Stimulated activated CD4-positive, alpha-beta T cell treated with anti-CD3 and anti-CD28 coated beads, Interleukin-2, amount 100 ng/mL, for 4 hours (primary cell): ENCODE measurements around the gene RUNX2.
"Not testable (repeated sequence)": the region's sequence is repeated elsewhere in the genome, so short reads cannot be mapped to it uniquely, and the experiment has no call there.

Experiments
- DNase-seq: peaks from one replicate; pipeline ENCODE4 v3.0.0-alpha.2; 2020; ENCODE audit warnings: low read depth

The RUNX2 gene

GRCh38 chr6:45650524-45651135 lies 322.5 kb downstream of the RUNX2 start:
- DNase-seq: no peak

- no peak for DNase-seq
Measured at GRCh38 chr6:45651301-45651700, 323.2 kb downstream of the RUNX2 start.

- no peak for DNase-seq
Measured at GRCh38 chr6:45652416-45652815, 324.3 kb downstream of the RUNX2 start.

DNA sequence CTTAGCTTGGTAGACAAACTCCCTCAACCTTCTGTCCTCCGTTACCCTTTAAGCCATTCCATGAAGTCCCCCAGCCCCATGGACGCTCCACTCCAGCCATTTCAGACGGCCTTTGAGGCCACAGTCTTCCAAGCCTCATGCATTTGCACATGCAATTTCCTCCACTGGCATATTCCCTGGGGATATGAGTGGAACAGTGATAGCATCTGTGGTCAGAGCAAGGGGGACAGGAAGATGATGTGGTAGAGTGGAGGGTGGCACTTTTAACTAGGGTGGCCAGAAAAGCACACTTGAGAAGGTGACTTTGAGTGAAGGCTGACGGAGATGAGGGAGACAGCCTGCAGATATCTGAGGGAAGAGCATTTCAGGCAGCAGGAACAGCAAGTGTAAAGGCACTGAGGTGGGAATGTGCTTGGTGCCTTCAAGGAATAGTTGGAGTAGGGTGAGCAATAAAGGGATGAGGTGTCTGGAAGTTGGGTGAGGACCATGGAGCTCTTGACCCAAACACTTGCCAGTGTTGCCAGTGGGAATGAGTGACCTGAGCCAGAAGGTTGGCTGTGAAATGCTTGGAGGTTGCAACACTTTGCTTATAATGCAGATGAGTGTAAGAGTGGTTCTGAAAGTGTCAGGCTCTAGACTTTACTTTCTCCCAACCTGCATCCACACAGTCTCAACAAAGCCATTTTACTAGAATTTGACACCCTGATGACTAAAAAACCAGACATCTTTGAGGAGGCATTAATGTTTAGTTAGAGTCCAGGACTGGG lies 325.2 kb downstream of the RUNX2 start:
- no peak for DNase-seq

DNA sequence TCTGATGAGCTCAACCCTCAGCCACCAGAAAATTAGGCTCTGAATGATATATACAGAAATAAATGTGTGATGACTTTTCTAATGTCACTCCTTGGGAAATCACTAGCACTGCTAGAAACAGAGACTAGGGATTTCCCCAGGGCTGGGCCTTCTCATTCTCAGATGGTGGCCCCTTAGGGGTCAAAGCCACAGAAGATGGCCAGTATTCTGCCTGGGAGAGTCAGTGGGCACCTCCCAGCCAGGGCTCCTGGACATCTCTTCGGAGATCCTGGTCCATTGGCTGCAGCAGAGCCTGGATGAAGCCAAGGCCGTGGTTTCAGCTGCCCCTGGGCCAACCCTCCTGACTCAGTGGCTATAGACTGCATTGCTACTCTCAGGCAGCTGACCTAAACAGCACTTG lies 326.5 kb downstream of the RUNX2 start:
- DNase-seq: no peak

GRCh38 chr6:45655745-45656476 lies 327.8 kb downstream of the RUNX2 start:
- no peak for DNase-seq

DNA sequence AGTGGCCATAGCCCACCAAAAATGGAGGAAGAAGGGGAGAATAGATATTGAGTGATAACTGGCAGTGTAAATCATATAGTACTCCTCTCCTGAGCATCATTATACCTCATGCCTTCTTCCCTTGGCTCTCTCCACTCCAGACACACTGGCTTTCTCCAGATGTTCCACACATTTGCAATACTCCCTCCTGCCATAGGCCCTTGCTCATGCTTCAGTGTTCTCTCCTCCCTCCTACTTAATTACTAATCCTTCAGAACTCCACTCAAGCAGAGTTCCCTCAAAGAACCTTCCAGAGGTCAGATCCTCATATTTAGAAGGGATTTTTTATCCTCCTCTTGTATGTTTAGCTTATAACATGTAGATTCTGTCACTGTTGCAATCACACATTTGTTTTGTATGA lies 329.1 kb downstream of the RUNX2 start:
- DNase-seq: no peak

GRCh38 chr6:45658400-45658799 lies 330.3 kb downstream of the RUNX2 start:
- DNase-seq: no peak

DNA sequence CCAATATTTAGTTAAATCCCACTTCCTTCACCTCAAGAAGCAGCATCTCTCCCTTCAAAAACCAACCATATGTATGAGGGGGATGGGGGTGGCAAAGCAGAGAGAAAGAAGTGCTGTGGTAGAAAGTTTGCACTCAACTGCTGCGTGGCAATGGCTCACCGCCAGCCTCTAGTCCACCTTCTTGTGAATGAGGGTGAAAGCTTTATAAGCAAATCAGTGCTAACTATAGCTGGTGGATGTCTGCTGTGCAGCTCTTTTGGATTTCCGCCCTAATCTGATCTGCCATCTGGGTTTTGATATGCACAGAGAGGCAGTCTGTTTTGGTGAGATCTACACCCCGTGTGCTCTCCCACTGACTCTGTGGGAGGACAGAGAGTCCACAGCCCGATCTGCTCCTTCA lies 330.8 kb downstream of the RUNX2 start:
- DNase-seq: no peak

- DNase-seq: no peak
Measured at GRCh38 chr6:45661661-45662060, 333.5 kb downstream of the RUNX2 start.

- DNase-seq: peak; percentile 11
Measured at GRCh38 chr6:45663251-45664221, 335.4 kb downstream of the RUNX2 start.

DNA sequence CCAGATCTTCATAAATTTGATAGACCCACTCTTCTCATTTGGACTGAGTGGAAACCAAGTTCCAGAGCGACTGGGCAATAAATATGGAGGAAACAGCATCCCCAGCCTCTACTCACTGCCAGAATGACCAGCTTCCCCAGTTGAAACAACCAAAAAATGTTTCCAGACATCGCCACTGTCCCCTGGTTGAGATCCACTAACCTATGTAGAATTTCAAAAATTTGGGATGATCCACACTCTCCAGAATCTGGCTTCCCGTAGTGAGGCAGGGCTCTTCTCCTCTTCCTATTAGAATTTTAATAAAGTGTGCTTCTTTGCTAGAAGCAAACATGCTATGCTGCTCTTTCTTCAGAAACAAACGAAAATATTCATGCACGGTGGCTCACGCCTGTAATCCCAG lies 336.6 kb downstream of the RUNX2 start:
- DNase-seq: no peak

GRCh38 chr6:45665859-45666258 lies 337.7 kb downstream of the RUNX2 start:
- DNase-seq: no peak

- no peak for DNase-seq
Measured at GRCh38 chr6:45666846-45667245, 338.7 kb downstream of the RUNX2 start.

DNA sequence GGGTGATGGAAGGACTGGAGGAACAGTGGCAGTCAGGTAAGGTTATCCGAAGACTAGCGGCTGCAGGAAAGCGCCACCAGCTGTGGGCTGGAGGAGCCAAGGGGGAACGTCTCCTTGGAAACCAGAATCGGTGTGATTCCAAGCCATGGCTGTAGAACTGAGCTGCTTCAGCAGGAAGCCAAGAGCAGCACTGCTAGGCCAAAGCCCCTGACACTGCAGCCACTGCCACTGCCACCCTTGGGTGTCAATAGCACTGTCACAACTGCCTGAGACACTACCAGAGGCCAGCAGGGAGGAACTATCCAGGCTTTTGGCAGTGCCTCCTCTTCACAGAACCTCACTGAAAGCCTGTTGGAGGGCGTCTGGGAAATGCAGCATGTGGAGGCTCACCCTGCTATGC lies 339.2 kb downstream of the RUNX2 start:
- DNase-seq: no peak

DNA sequence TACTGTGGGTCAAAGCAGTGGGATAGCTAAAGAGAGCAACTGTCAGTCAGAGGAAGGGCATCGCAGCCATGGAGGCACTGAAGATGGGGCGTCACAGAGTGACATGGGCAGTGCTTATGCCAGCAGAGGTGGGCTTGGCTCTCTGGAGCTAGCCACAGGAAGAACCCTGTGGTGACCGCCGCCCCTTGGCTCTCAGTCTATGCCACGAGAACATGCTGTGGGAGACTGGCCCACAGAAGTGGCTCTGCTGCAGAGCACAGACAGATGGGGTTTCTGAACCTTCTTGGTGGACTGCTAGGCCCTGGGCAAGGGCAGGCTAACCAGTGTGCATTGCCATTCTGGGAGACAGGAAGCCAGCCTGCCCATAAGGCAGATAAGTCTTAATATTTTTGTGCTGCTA lies 339.6 kb downstream of the RUNX2 start:
- DNase-seq: no peak

DNA sequence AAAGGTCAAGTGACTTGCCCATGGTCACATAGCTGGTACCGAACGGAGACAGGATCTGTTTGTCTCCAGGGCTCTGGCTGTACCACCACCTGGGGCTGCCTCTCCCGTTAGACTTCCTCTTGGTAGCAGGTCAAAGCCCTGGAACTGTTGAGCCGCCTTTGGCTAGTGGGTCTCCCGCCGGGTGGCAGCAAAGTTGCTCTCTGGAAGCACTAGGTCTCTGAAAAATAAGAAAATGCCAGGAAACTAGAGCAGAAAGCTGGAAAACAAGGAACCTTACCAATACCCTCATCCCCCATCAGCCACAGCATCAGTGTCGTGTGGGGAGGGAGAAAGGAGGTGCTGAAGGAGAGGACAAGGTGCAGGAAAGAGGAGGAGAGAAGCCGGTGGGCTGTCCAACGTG lies 340.6 kb downstream of the RUNX2 start:
- DNase-seq: no peak

DNA sequence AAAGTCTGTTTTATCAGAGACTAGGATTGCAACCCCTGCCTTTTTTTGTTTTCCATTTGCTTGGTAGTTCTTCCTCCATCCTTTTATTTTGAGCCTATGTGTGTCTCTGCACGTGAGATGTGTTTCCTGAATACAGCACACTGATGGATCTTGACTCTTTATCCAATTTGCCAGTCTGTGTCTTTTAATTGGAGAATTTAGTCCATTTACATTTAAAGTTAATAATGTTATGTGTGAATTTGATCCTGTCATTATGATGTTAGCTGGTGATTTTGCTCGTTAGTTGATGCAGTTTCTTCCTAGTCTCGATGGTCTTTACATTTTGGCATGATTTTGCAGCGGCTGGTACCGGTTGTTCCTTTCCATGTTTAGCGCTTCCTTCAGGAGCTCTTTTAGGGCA lies 345.0 kb downstream of the RUNX2 start:
- DNase-seq: not testable (repeated sequence)

- not testable (repeated sequence) for DNase-seq
Measured at GRCh38 chr6:45675166-45675565, 347.0 kb downstream of the RUNX2 start.

DNA sequence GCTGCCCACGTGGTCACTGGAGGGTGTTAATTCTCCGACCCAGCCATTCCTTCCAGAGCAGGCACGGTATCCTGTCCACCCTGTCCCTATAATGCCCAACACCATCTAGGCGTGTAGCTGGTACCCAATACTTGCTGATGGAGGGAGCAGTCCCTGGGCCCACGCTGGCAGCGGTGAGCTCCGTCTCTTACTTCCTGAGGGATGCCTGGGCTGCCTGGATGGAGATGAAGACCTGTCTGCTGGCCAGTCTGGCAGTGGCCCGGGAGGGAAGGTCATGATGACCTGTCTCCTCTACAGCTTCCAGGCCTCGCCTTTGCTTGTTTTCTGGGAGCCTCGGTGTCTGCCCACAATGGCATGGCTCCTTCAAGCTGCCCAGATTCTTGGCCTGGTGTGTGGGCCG lies 347.5 kb downstream of the RUNX2 start:
- no peak for DNase-seq

DNA sequence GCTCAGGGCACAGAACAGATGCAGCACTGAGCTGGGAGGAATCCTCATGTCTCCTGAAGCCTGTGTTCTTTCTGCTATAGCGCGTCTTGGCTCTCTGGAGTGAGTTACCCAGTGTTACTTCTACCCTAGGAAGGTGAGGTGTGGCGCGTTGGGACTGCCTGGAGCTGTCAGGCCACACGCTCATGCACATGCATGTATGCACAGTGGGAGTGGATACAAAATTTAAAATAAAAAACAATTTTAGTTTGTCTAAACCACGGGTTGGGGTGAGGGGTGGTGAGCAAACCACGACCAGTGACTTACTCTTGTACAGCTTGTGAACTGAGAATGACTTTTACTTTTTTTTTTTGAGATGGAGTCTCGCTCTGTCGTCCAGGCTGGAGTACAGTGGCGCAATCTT lies 348.2 kb downstream of the RUNX2 start:
- DNase-seq: no peak
